VCaP (cell line): ENCODE data around the gene HSD17B4.

ENCODE experiments used
- H3K27ac ChIP-seq: fragments of 450-650 bp; 2 replicates; pipeline ENCODE4 v1.5.1; 2017
- CTCF ChIP-seq: fragments of 450-650 bp; conservative IDR thresholded peaks from 2 replicates; pipeline ENCODE4 v1.5.1; 2017; ENCODE audit warnings: mild to moderate bottlenecking, moderate library complexity

Gene HSD17B4

GRCh38 chr5:119551819-119552218, 99.5 kb downstream of the HSD17B4 start:
- H3K27ac ChIP-seq, result no peak overlapping the region
- TF ChIP-seq CTCF, result no peak

- no peak overlapping the region for H3K27ac ChIP-seq
- no peak for TF ChIP-seq CTCF
Measured at GRCh38 chr5:119554597-119554996, 102.3 kb downstream of the HSD17B4 start.

- no peak for TF ChIP-seq CTCF
- H3K27ac ChIP-seq, result no peak overlapping the region
Measured at GRCh38 chr5:119570910-119571309, 118.6 kb downstream of the HSD17B4 start.

GRCh38 chr5:119578937-119579336, 126.6 kb downstream of the HSD17B4 start:
- TF ChIP-seq CTCF, result peak; percentile 42; the same call in 1 of the 2 replicates
- H3K27ac ChIP-seq, result no peak overlapping the region

- H3K27ac ChIP-seq, result no peak overlapping the region
- TF ChIP-seq CTCF, result no peak
Measured at GRCh38 chr5:119582987-119583386, 130.7 kb downstream of the HSD17B4 start.

- no peak overlapping the region for H3K27ac ChIP-seq
- no peak for TF ChIP-seq CTCF
Measured at GRCh38 chr5:119583684-119584083, 131.4 kb downstream of the HSD17B4 start.
